CD14-positive monocyte (primary cell): ENCODE data around the gene PRR23C. TPM values are rescaled to one million over a fixed set of nuclear protein-coding genes. Genes with fewer than 3 reads are reported as not detected.
"Not testable (repeated sequence)": the region's sequence is repeated elsewhere in the genome, so short reads cannot be mapped to it uniquely, and the experiment has no call there.

Experiments used
- DNase-seq, 3 donors: peaks; one replicate each; pipeline ENCODE4 v3.0.0-alpha.2; 2011 to 2022
- H2AFZ ChIP-seq: 2 replicates; pipeline ENCODE4 v1.6.0; 2012; ENCODE audit warnings: mild to moderate bottlenecking, low read depth, low read length, inconsistent platforms; ENCODE audit not compliant: insufficient read depth, poor library complexity, severe bottlenecking
- H3K27ac ChIP-seq, 2 donors: 1 replicate in 1 of 2; 2 replicates in 1 of 2; pipeline ENCODE4 v1.5.1; 2012 to 2013; ENCODE audit warnings: low read length in 2 of 2, control low read depth in 1 of 2, inconsistent platforms in 1 of 2, low read depth in 1 of 2, mild to moderate bottlenecking in 1 of 2
- H3K27me3 ChIP-seq, 2 donors: one replicate each; pipeline versions ENCODE4 v1.6.0 to v1.6.1; 2011 to 2013; ENCODE audit warnings: low read length in 2 of 2; ENCODE audit not compliant: control insufficient read depth in 2 of 2, insufficient read depth in 2 of 2
- H3K36me3 ChIP-seq, 2 donors: replicated peaks in 1 of 2; 1 replicate in 1 of 2; 2 replicates in 1 of 2; pipeline versions ENCODE4 v1.5.1 to v1.6.1; 2012 to 2013; ENCODE audit warnings: low read length in 2 of 2, control low read depth in 1 of 2, inconsistent platforms in 1 of 2, mild to moderate bottlenecking in 1 of 2; ENCODE audit not compliant: insufficient read depth in 2 of 2, control insufficient read depth in 1 of 2
- H3K4me1 ChIP-seq, 2 donors: 1 replicate in 1 of 2; 2 replicates in 1 of 2; pipeline versions ENCODE4 v1.5.1 to v1.6.1; 2012 to 2013; ENCODE audit warnings: low read length in 2 of 2, control low read depth in 1 of 2, inconsistent platforms in 1 of 2, mild to moderate bottlenecking in 1 of 2, moderate library complexity in 1 of 2; ENCODE audit not compliant: insufficient read depth in 2 of 2, control insufficient read depth in 1 of 2
- H3K4me2 ChIP-seq: replicated peaks from 2 replicates; pipeline ENCODE3; 2012; ENCODE audit warnings: low read length, moderate library complexity, mild to moderate bottlenecking; ENCODE audit not compliant: poor library complexity, severe bottlenecking; ENCODE audit errors: extremely low read depth
- H3K4me3 ChIP-seq, 3 experiments: fragments of 200-600 bp in 1 of 3; sonication (generic) in 1 of 3; replicated peaks in 1 of 3; 1 replicate in 2 of 3; 2 replicates in 1 of 3; pipeline ENCODE4 v1.5.1; 2011 to 2013; ENCODE audit warnings: low read length in 3 of 3, mild to moderate bottlenecking in 3 of 3, control low read depth in 2 of 3, low read depth in 2 of 3, inconsistent platforms in 1 of 3, moderate library complexity in 1 of 3
- H3K79me2 ChIP-seq: 2 replicates; pipeline ENCODE4 v1.6.0; 2012; ENCODE audit warnings: mild to moderate bottlenecking, control low read depth, inconsistent platforms, low read length, moderate library complexity; ENCODE audit not compliant: insufficient read depth
- H3K9ac ChIP-seq: 2 replicates; pipeline ENCODE4 v1.6.0; 2017; ENCODE audit warnings: low read length, mild to moderate bottlenecking; ENCODE audit not compliant: insufficient read depth, poor library complexity, severe bottlenecking
- H3K9me3 ChIP-seq, 2 donors: replicated peaks in 1 of 2; 1 replicate in 1 of 2; 2 replicates in 1 of 2; pipeline versions ENCODE4 v1.5.1 to v1.6.1; 2012 to 2013; ENCODE audit warnings: low read length in 2 of 2, control low read depth in 1 of 2; ENCODE audit not compliant: control insufficient read depth in 1 of 2, insufficient read depth in 1 of 2
- H4K20me1 ChIP-seq: 2 replicates; pipeline ENCODE4 v1.6.0; 2012; ENCODE audit warnings: mild to moderate bottlenecking, low read length, control low read depth, moderate library complexity; ENCODE audit not compliant: insufficient read depth
- H3K27ac Mint-ChIP-seq, 7 donors: one replicate each; pipeline ENCODE4 v1.8.0; 2020; ENCODE audit warnings: mild to moderate bottlenecking in 7 of 7, mixed read lengths in 7 of 7, moderate library complexity in 6 of 7, inconsistent platforms in 2 of 7
- H3K27me3 Mint-ChIP-seq, 3 donors: one replicate each; pipeline ENCODE4 v1.8.0; 2021 to 2022; ENCODE audit warnings: low read depth in 3 of 3, mild to moderate bottlenecking in 3 of 3, mixed read lengths in 3 of 3, moderate library complexity in 3 of 3, inconsistent platforms in 1 of 3
- H3K36me3 Mint-ChIP-seq, 2 donors: one replicate each; pipeline ENCODE4 v1.8.0; 2020; ENCODE audit warnings: mixed read lengths in 2 of 2, inconsistent platforms in 1 of 2, mild to moderate bottlenecking in 1 of 2
- H3K4me1 Mint-ChIP-seq: one replicate; pipeline ENCODE4 v1.8.0; 2020; ENCODE audit warnings: mild to moderate bottlenecking, mixed read lengths
- H3K4me3 Mint-ChIP-seq, 2 donors: one replicate each; pipeline ENCODE4 v1.8.0; 2020; ENCODE audit warnings: mild to moderate bottlenecking in 2 of 2, mixed read lengths in 2 of 2, moderate library complexity in 1 of 2
- H3K9me3 Mint-ChIP-seq, 7 donors: one replicate each; pipeline ENCODE4 v1.8.0; 2020 to 2022; ENCODE audit warnings: mixed read lengths in 7 of 7, mild to moderate bottlenecking in 6 of 7, moderate library complexity in 6 of 7, inconsistent platforms in 2 of 7
- CTCF ChIP-seq: fragments of 200-600 bp; IDR thresholded peaks from one replicate; pipeline ENCODE4 v1.8.0; 2022; ENCODE audit warnings: antibody characterized with exemption, mild to moderate bottlenecking
- WGBS: methylation state at CpG from one replicate; pipeline ENCODE4 v1.1.5; 2013; ENCODE audit warnings: missing lambda C conversion rate; ENCODE audit not compliant: insufficient coverage; 5-methylcytosine and 5-hydroxymethylcytosine counted together
- intact Hi-C, 2 donors: fragments of 100-400 bp; cut with micrococcal nuclease; formaldehyde crosslinking; loops; one replicate each; pipeline versions ENCODE4 v1.15.0 to v1.15.1; 2023
- polyA plus RNA-seq, 3 donors: library from polyadenylated mRNA; depleted of rRNA in 1 of 3; unstranded in 2 of 3; stranded (reverse) in 1 of 3; fragments of 300-500 nt in 2 of 3; fragments of >200 nt in 1 of 3; fragmentation: Illumina TruSeq in 2 of 3; gene quantifications; 1 replicate in 2 of 3; 2 replicates in 1 of 3; pipeline ENCODE4 v1.2.3, GENCODE V29; 2012 to 2021

The PRR23C gene
- polyA plus RNA-seq, 3 donors, result not detected

GRCh38 chr3:139032326-139033002 is 12.2 kb downstream of the PRR23C start:
- H3K27ac Mint-ChIP-seq, result no peak overlapping the region
- H3K36me3 ChIP-seq, result no peaks in the 10 kb centered on the region
- H3K27ac ChIP-seq, result no peak overlapping the region
- H3K79me2 ChIP-seq, result no peaks in the 10 kb centered on the region
- no peak for TF ChIP-seq CTCF
- no peaks in the 10 kb centered on the region for H3K36me3 Mint-ChIP-seq
- H3K4me1 ChIP-seq, result no peaks in the 10 kb centered on the region
- H3K4me2 ChIP-seq, result no peak overlapping the region
- H2AFZ ChIP-seq, result no peak overlapping the region
- intact Hi-C loops, result no loop called here
- peaks cover 0 to 27% (median 13%) of the 10 kb centered on the region in 7 donors for H3K9me3 Mint-ChIP-seq
- no peak overlapping the region for H3K4me3 ChIP-seq
- no peaks in the 10 kb centered on the region for H4K20me1 ChIP-seq
- no peak overlapping the region for H3K4me3 Mint-ChIP-seq
- DNase-seq, result no peak
- H3K27me3 Mint-ChIP-seq, result peaks cover 1 to 6% (median 5%) of the 10 kb centered on the region in 3 donors
- no peaks in the 10 kb centered on the region for H3K9me3 ChIP-seq
- no peaks in the 10 kb centered on the region for H3K27me3 ChIP-seq
- no peaks in the 10 kb centered on the region for H3K4me1 Mint-ChIP-seq
- WGBS, result no CpG with 5 or more reads among the region's 2 CpGs
- no peak overlapping the region for H3K9ac ChIP-seq

- H3K27me3 Mint-ChIP-seq, H3K27ac ChIP-seq, H3K36me3 ChIP-seq, H3K9me3 ChIP-seq, H3K4me3 ChIP-seq, H3K36me3 Mint-ChIP-seq, H3K4me2 ChIP-seq, H3K79me2 ChIP-seq, H3K4me1 Mint-ChIP-seq, H3K4me3 Mint-ChIP-seq, H3K27me3 ChIP-seq, H3K9ac ChIP-seq, intact Hi-C loops, H4K20me1 ChIP-seq, DNase-seq, H2AFZ ChIP-seq, H3K27ac Mint-ChIP-seq, H3K4me1 ChIP-seq: not testable (repeated sequence)
- peaks cover 0 to 26% (median 13%) of the 10 kb centered on the region in 7 donors for H3K9me3 Mint-ChIP-seq
Measured at GRCh38 chr3:139030576-139030975, 14.1 kb downstream of the PRR23C start.
